K562 (cell line): ENCODE data around the gene DENND1A. TPM values are rescaled to one million over a fixed set of nuclear protein-coding genes. Genes with fewer than 3 reads are reported as not detected.

Experiments used
- CC2D1A ChIP-seq: fragments of 450-650 bp; IDR thresholded peaks from 2 replicates; pipeline ENCODE4 v1.6.1; 2017; ENCODE audit warnings: mild to moderate bottlenecking
- CCAR2 ChIP-seq: fragments of 200-400 bp; formaldehyde crosslinking; IDR thresholded peaks from 2 replicates; pipeline ENCODE4 v1.6.1; 2017; ENCODE audit warnings: mild to moderate bottlenecking, low read depth, low read length
- CHD2 ChIP-seq: IDR thresholded peaks from 2 replicates; pipeline ENCODE4 v1.6.1; 2011; ENCODE audit warnings: low read depth, low read length
- DNMT1 ChIP-seq: fragments of 450-650 bp; IDR thresholded peaks from 2 replicates; pipeline ENCODE4 v1.6.1; 2016; ENCODE audit warnings: antibody characterized with exemption, mild to moderate bottlenecking
- FIP1L1 ChIP-seq: fragments of 200-400 bp; formaldehyde crosslinking; IDR thresholded peaks from 2 replicates; pipeline ENCODE4 v1.6.1; 2018; ENCODE audit warnings: mild to moderate bottlenecking, low read depth, low read length; ENCODE audit not compliant: poor library complexity, severe bottlenecking
- FOS ChIP-seq: IDR thresholded peaks from 3 replicates; pipeline ENCODE4 v1.6.1; 2011; ENCODE audit not compliant: insufficient read length; ENCODE audit errors: extremely low read depth
- MCM7 ChIP-seq, 2 experiments: fragments of 450-650 bp; IDR thresholded peaks; 2 replicates each; pipeline ENCODE4 v1.6.1; 2016 to 2018
- MECOM ChIP-seq: fragments of 250-450 bp; sonication (Bioruptor Pico); IDR thresholded peaks from 2 replicates; pipeline ENCODE4 v1.8.0; 2022; ENCODE audit warnings: inconsistent platforms
- MEF2D ChIP-seq: conservative IDR thresholded peaks from 2 replicates; pipeline ENCODE4 v1.6.1; 2016; ENCODE audit warnings: low read depth, missing genetic modification characterization, missing compliant biosample characterization
- MIER1 ChIP-seq: fragments of 450-650 bp; IDR thresholded peaks from 2 replicates; pipeline ENCODE4 v1.6.1; 2016; ENCODE audit warnings: antibody characterized with exemption, mild to moderate bottlenecking, low read depth
- MTF1 ChIP-seq: fragments of 250-450 bp; sonication (Bioruptor Pico); IDR thresholded peaks from 2 replicates; pipeline ENCODE4 v1.9.0; 2021; ENCODE audit warnings: moderate library complexity, mild to moderate bottlenecking, inconsistent platforms, borderline replicate concordance
- MYBL2 ChIP-seq, 2 experiments: fragments of 450-650 bp in 1 of 2; sonication (generic) in 1 of 2; formaldehyde crosslinking in 1 of 2; IDR thresholded peaks; 2 replicates each; pipeline versions ENCODE4 v1.6.1 to v1.8.1; 2017 to 2022; ENCODE audit warnings: borderline replicate concordance in 1 of 2, inconsistent platforms in 1 of 2, low read depth in 1 of 2, mild to moderate bottlenecking in 1 of 2, missing genetic modification reagents in 1 of 2, moderate library complexity in 1 of 2
- NCOR1 ChIP-seq: fragments of 450-650 bp; IDR thresholded peaks from 2 replicates; pipeline ENCODE4 v1.6.1; 2016; ENCODE audit warnings: mild to moderate bottlenecking, moderate library complexity
- NFYB ChIP-seq: IDR thresholded peaks from 2 replicates; pipeline ENCODE4 v1.6.1; 2011; ENCODE audit warnings: mild to moderate bottlenecking, moderate library complexity; ENCODE audit not compliant: insufficient read length; ENCODE audit errors: extremely low read depth
- RBFOX2 ChIP-seq: fragments of 200-400 bp; formaldehyde crosslinking; IDR thresholded peaks from 2 replicates; pipeline ENCODE4 v1.6.1; 2017; ENCODE audit warnings: low read depth, mild to moderate bottlenecking, low read length, moderate library complexity
- SMAD1 ChIP-seq: fragments of 150-350 bp; IDR thresholded peaks from 2 replicates; pipeline ENCODE4 v1.6.1; 2014; ENCODE audit warnings: low read length, low read depth; ENCODE audit not compliant: partially characterized antibody
- SMARCE1 ChIP-seq: fragments of 450-650 bp; IDR thresholded peaks from 2 replicates; pipeline ENCODE4 v1.7.1; 2016; ENCODE audit warnings: mild to moderate bottlenecking
- STAG1 ChIP-seq: sonication (generic); formaldehyde crosslinking; IDR thresholded peaks from 2 replicates; pipeline ENCODE4 v1.5.0; 2020; ENCODE audit warnings: missing genetic modification reagents, borderline replicate concordance
- STAT5B ChIP-seq: fragments of 250-450 bp; sonication (Bioruptor Pico); IDR thresholded peaks from 2 replicates; pipeline ENCODE4 v1.8.0; 2021; ENCODE audit warnings: mild to moderate bottlenecking, inconsistent platforms
- TCF7 ChIP-seq: sonication (generic); IDR thresholded peaks from 2 replicates; pipeline ENCODE4 v1.6.1; 2016; ENCODE audit warnings: antibody characterized with exemption, borderline replicate concordance
- ZEB2 ChIP-seq: fragments of 450-650 bp; IDR thresholded peaks from 2 replicates; pipeline ENCODE4 v1.6.1; 2016
- ZNF124 ChIP-seq: sonication (generic); formaldehyde crosslinking; IDR thresholded peaks from 2 replicates; pipeline ENCODE4 v1.8.1; 2022; ENCODE audit warnings: missing genetic modification reagents
- ZNF699 ChIP-seq: fragments of 250-450 bp; sonication (Bioruptor Pico); IDR thresholded peaks from 2 replicates; pipeline ENCODE4 v1.8.0; 2021; ENCODE audit warnings: mild to moderate bottlenecking, moderate library complexity; ENCODE audit not compliant: insufficient replicate concordance
- ZNF766 ChIP-seq: fragments of 200-800 bp; sonication (Bioruptor generic); conservative IDR thresholded peaks from 2 replicates; pipeline ENCODE4 v1.6.1; 2016; ENCODE audit warnings: missing genetic modification characterization, missing compliant biosample characterization
- polyA plus RNA-seq, 8 experiments: library from polyadenylated mRNA; depleted of rRNA in 4 of 8; stranded (reverse) in 5 of 8; unstranded in 3 of 8; fragments of >200 nt; fragmentation: Nextera tagmentation in 2 of 8; fragmentation: Illumina TruSeq in 1 of 8; extraction: Ambion mirVana in 2 of 8; extraction: Trizol in 1 of 8; gene quantifications; 2 replicates each; pipeline versions ENCODE4 v1.2.1 to v1.2.3, GENCODE V29; 2011 to 2014; ENCODE audit warnings: inconsistent platforms in 1 of 8, missing spikeins in 1 of 8
- total RNA-seq, 7 experiments: library from RNA; depleted of rRNA in 6 of 7; stranded (reverse); fragments of >200 nt in 6 of 7; fragmentation: Illumina TruSeq in 2 of 7; extraction: Trizol in 2 of 7; gene quantifications; 2 replicates each; pipeline versions ENCODE4 v1.2.1 to v1.2.3, GENCODE V29; 2011 to 2021; ENCODE audit warnings: low replicate concordance in 1 of 7
- TF ChIP-seq, protein P1 (sequence below): sonication (generic); formaldehyde crosslinking; IDR thresholded peaks from 2 replicates; pipeline ENCODE4 v1.8.0; 2022; ENCODE audit warnings: mild to moderate bottlenecking, missing genetic modification reagents
- TF ChIP-seq, protein P2 (sequence below): IDR thresholded peaks from 3 replicates; pipeline ENCODE4 v1.6.1; 2011; ENCODE audit warnings: borderline replicate concordance, mild to moderate bottlenecking; ENCODE audit not compliant: insufficient read length, insufficient read depth
- TF ChIP-seq, protein P3 (sequence below): fragments of 450-650 bp; IDR thresholded peaks from 2 replicates; pipeline ENCODE4 v1.6.1; 2016; ENCODE audit warnings: mild to moderate bottlenecking

Gene DENND1A
- total and polyA plus RNA-seq, 9 of the 15 experiments (the other 6 are each of a cell fraction or from before 2014, with no cell fraction given), result 7.6 to 29.5 (median 15.7) TPM

DNA sequence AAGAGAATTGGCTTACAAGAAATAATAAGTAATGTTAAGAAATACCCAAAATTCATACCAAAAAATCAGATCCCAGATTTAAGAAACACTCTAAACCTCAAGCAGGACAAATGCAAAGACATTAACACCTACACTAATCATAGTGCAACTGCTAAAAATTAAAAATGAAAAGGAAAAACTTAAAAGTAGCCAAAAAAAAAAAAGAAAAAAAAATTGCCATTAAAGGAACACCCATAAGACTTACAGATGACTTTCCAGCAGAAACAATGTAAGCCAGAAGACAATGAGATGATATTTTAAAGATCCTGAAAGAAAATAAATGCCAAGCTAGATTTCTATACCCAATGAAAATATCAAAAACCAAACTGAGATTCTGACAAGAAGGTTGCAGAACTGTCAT lies 101.5 kb downstream of the DENND1A start (continued):
- no peak for TF ChIP-seq SMAD1
- no peak for TF ChIP-seq MTF1 (CRISPR knock-in tag)
- TF ChIP-seq MYBL2 (IDR thresholded peaks at IDR 0.05; ENCODE audit: low read depth), result no peak
- no peak for TF ChIP-seq MYBL2 (CRISPR knock-in tag; IDR thresholded peaks at IDR 0.05; ENCODE audit: borderline replicate concordance)
- TF ChIP-seq CCAR2, result no peak
- TF ChIP-seq, protein P1, sequence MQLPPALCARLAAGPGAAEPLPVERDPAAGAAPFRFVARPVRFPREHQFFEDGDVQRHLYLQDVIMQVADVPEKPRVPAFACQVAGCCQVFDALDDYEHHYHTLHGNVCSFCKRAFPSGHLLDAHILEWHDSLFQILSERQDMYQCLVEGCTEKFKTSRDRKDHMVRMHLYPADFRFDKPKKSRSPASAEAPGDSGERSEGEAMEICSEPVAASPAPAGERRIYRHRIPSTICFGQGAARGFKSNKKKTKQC (CRISPR knock-in tag), result no peak
- TF ChIP-seq CC2D1A, result 0 out of 2 replicates have a peak, but pooled peaks have one; percentile 27
- no peak for TF ChIP-seq NFYB
- TF ChIP-seq MECOM (CRISPR knock-in tag), result no peak
- no peak for TF ChIP-seq NCOR1
- TF ChIP-seq TCF7, result no peak
- no peak for TF ChIP-seq RBFOX2
- TF ChIP-seq ZNF124 (CRISPR knock-in tag), result no peak
- TF ChIP-seq DNMT1, result 0 out of 2 replicates have a peak, but pooled peaks have one; percentile 57
- no peak for TF ChIP-seq FOS
- TF ChIP-seq FIP1L1, result no peak
- no peak for TF ChIP-seq STAG1
- TF ChIP-seq, protein P2, sequence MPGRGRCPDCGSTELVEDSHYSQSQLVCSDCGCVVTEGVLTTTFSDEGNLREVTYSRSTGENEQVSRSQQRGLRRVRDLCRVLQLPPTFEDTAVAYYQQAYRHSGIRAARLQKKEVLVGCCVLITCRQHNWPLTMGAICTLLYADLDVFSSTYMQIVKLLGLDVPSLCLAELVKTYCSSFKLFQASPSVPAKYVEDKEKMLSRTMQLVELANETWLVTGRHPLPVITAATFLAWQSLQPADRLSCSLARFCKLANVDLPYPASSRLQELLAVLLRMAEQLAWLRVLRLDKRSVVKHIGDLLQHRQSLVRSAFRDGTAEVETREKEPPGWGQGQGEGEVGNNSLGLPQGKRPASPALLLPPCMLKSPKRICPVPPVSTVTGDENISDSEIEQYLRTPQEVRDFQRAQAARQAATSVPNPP, result no peak
- peak; percentile 57; the same call in 1 of the 2 replicates for TF ChIP-seq MIER1
- no peak for TF ChIP-seq CHD2
- TF ChIP-seq, protein P3, sequence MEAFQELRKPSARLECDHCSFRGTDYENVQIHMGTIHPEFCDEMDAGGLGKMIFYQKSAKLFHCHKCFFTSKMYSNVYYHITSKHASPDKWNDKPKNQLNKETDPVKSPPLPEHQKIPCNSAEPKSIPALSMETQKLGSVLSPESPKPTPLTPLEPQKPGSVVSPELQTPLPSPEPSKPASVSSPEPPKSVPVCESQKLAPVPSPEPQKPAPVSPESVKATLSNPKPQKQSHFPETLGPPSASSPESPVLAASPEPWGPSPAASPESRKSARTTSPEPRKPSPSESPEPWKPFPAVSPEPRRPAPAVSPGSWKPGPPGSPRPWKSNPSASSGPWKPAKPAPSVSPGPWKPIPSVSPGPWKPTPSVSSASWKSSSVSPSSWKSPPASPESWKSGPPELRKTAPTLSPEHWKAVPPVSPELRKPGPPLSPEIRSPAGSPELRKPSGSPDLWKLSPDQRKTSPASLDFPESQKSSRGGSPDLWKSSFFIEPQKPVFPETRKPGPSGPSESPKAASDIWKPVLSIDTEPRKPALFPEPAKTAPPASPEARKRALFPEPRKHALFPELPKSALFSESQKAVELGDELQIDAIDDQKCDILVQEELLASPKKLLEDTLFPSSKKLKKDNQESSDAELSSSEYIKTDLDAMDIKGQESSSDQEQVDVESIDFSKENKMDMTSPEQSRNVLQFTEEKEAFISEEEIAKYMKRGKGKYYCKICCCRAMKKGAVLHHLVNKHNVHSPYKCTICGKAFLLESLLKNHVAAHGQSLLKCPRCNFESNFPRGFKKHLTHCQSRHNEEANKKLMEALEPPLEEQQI, result 0 out of 2 replicates have a peak, but pooled peaks have one; percentile 24
- peak; percentile 57; the same call in 1 of the 2 replicates for TF ChIP-seq ZEB2
- no peak for TF ChIP-seq MEF2D (tag)
- TF ChIP-seq STAT5B (CRISPR knock-in tag), result no peak
- TF ChIP-seq MCM7 (IDR thresholded peaks at IDR 0.05), result no peak
- no peak for TF ChIP-seq ZNF699
- TF ChIP-seq ZNF766 (CRISPR knock-in tag), result no peak
- TF ChIP-seq SMARCE1, result no peak
